Left kidney (tissue), 2 donors: ENCODE results near the gene PABPC1L. TPM values are rescaled to one million over a fixed set of nuclear protein-coding genes. Genes with fewer than 3 reads are reported as not detected.
A peak's percentile ranks its signal among the peaks of the same experiment; 100 is the strongest.

Experiments used
- DNase-seq: peaks from one replicate; pipeline ENCODE4 v3.0.0-alpha.2; 2013
- polyA plus RNA-seq: library from polyadenylated mRNA; unstranded; fragments of 120-200 nt; gene quantifications from one replicate; pipeline ENCODE4 v1.2.1, GENCODE V29; 2013; ENCODE audit not compliant: insufficient read length

PABPC1L gene
- polyA plus RNA-seq, 1 donor: 105 TPM

DNA sequence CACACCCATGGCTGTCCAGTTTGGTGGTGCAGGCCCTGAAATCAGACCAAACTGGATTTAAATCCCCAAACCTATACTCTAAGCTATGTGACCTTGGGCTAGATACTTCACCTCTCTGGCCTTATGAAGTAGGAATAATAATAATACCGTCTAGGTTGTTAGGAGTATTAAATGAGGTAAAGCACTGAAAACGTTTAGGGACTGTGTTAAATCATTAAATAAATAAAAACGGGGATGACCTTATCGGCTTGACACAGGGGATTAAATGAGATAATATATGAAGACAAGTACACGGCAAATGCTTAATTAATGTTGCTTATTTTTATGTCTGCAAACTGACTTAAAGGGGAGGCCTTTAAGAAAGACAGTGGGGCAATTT, 55.8 kb downstream of the PABPC1L start:
- no peak for DNase-seq

DNA sequence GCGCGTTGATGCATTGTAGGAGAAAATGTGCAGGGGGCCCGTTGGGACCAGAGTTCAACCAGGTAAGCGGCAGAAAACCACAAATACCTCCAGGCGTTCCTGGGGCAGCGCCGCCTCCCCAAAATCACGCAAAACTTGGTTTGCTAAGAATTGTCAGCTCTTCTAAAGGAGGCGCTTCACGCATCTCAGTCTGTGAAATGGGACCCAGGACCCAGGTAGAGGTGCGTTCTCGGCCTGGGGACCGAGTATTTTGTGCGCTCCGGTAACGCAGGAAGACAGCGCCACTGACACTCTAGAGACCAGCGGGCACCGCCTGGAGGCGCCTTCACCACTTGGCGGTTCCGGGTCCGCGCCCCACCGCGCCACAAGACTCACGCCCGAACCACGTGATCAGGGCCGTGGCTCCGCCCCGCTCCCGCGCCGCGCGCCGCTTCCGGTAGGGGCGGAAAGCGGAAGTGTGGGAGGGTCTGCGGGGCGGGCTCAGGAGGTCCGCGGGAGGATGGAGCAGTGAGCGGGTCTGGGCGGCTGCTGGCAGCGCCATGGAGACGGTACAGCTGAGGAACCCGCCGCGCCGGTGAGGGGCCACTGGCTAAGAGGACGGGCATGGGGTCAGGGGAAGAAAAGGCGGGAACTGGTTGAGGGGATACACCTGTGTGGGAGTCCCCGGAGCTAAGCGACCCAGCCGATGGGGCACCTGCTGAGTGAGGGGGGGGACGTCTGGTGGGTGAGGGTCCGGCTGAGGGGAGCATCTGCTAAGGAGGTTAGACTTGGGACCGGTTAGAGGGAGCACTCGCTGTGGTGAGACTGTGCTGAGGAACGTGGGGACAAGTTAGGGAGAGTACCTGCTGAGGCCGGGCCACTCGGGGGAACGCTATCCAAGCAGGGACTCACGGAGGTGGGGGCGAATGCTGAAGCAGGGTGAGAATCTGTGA, 56.4 kb downstream of the PABPC1L start, which contains the start of gene STK4:
Gene STK4, plus strand, starts transcription at position 483 of the 932 bp plus-strand sequence. Its CDS starts 57 bp downstream, at position 540.
- DNase-seq: peak; percentile 94

DNA sequence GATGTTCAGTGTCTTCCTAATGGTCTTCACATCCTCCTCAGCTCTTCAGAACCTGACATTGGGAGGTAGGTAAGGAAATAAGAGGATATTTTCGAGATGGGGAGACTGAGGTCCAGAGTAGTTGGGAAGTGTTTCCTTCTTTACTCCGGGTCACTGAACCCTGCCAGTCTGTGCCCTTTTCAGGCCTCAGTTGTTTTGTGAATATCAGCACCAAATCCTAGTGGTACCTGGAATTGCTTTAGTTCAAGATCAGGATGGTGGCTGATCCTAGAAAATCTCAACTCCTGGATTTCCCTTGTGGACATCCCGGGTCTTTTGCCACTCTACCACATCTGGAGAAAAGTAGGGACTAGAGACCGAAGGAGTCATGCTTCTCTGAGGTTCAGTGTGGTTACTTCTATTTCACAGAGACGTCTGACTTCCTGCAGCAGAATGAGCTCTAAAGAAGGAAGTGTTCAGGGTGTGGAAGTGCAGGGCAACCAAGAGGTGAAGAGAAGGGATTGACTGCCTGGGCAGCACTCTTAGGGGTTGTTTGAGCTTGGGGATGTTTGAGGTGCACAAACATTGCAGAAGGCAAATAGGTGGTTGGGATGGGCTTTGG, 57.4 kb downstream of the PABPC1L start:
- DNase-seq: no peak

DNA sequence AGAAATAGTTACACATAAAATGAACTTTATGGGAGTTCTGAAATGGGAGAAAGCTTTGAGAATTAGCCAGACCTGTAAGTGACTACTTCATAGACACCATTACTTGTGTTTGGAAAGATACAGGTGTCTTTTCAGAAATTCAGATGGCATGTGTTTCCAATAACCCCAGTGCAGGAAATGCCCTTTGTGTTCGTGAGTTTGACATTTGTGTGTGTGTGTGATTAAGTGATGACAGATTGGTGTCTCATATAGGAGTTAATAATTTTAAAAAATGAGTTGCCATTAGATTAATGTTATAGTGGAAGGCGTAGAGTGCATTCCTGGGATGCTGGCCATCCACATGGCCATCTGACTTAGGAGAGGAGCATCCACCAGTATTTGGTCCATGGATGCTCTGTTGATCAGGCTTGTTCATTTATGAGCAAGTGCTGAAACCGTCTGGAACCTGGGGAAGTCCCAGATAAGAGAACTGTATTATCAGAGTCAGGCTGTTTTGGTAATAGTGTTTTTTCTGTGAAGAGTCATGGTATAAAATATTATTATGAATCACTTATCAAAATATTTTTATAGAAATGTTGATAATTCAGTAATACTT, 59.5 kb downstream of the PABPC1L start:
- no peak for DNase-seq

DNA sequence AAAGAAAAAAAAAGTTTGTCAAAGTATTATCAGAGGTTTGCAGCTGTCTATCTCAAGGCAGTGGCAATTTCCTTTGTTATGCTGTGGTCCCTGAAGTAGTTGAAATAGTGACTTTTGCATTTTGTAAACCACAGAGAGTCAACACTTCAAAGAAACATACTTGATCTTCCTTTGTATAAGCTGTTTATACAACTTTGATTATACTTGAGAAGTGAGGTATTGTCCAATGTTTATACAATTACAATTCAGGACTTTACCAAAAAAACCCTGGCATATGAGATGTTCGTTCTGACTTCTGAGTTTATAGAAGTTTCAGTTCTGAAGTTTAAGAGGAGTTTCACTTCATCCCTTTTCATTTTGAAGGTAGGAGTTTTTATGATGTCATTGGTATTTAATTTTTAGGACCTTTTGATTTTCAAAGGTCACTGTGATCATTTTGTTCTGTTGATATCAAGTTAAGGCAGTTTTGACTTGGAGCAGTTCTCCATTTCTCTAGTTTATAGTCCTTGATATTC, 60.4 kb downstream of the PABPC1L start:
- DNase-seq: no peak

DNA sequence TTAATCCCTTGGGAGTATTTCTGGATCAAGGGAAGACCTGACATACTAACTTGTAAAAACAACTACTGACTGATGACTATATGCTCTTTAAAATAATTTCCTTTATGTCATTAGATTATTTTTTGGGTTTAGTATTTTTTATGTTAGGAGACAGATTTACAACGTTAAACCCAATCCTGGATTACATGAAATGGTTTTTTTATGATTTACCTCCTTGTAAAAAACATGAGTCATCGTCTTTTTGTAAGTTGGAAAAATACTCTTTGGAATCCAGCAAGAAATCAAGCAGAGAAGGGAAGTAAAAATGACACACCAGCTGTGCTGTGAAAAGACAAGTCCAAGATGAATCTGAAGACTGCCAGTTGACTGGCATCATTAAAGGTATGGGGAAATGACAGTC, 63.2 kb downstream of the PABPC1L start:
- DNase-seq: no peak

DNA sequence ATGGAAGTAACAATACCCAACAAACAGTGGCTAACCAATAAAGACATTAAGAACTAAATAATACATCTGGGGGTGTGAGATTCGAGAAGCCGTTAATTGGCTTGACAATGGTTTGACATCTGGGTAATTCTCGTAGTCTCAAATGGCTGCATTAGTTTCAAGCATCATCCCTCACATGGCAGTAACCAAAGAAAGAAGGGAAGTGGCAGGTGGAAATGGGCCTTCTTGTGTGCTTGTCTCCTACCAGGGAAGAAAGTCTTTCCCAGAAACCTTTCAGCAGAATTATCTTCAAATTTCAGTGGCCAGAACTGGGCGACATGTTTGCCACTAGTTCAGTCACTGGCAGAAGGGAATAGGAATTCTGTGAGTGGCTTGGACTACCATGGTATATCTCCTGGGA, 66.8 kb downstream of the PABPC1L start:
- DNase-seq: no peak

DNA sequence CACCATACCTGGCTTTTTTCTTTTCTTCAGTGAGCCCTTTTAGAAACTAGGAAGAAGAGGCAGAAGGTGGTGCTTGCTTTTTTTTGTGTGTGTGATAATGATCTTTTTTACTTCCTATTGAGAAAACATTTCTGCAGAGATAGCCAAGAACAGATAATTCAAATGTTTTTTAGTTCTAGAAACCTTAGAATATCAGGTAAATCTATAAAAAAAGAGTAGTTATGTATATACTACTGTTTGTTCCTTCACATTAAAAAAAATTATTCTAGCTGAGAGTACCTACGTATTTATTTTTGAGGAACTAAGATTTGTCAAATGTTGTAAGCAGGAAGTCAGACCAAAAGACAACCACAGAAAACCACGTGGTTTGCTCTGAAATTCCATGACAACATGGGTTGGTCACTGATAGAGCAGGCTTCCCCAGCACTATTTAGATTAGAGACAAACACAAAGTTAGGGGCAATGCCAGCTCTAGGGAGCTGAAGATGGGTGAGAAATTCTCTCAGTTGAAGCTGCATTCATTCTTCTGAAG, 69.3 kb downstream of the PABPC1L start:
- DNase-seq: no peak

DNA sequence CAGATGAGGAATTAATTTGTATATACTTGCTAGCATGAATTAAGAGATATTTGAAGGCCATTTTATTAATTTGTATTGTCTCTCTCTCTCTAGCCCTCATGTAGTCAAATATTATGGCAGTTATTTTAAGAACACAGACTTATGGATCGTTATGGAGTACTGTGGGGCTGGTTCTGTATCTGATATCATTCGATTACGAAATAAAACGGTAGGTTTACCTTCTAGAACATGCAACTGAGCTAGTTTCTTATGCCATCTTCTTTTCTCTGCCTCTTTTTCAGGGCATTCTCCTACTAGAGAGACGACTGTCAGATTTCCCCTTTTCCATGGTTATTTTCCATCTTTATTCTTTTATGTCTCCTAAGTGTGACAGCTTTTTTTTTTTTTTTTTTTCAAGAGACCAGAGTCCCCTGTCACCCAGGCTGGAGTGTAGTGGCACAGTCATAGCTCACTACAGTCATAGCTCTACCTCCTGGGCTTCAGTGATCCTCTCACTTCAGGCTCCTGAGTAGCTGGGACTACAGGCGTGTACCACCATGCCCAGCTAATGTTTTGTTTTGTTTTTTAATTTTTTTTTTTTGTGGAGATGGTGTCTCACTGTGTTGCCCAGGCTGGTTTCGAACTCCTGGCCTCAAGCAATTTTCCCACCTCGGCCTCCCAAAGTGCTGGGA, 72.0 kb downstream of the PABPC1L start:
- no peak for DNase-seq

DNA sequence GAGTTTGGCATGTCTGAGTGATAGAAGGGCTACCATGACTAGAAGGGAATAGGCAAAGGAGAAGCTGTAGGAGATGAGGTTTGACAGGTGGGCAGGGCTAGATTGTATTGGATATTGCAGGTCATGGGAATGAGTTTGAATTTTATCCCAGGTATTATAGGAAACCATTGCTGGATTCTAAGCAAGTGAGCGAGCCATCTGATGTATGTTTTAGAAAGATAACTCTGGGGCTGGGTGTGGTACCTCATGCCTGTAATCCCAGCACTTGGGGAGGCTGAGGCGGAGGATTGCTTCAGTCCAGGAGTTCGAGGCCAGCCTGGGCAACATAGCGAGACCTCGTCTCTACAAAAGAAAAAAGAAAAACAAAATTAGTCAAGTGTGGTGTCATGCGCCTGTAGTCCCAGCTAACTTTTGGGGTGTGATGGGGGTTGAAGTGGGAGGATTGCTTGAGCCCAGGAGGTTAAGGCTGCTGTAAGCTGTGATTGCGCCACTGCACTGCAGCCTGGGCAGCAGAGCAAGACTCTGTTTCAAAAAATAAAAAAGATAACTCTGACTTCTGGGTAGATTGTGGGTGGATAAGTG, 73.3 kb downstream of the PABPC1L start:
- no peak for DNase-seq

DNA sequence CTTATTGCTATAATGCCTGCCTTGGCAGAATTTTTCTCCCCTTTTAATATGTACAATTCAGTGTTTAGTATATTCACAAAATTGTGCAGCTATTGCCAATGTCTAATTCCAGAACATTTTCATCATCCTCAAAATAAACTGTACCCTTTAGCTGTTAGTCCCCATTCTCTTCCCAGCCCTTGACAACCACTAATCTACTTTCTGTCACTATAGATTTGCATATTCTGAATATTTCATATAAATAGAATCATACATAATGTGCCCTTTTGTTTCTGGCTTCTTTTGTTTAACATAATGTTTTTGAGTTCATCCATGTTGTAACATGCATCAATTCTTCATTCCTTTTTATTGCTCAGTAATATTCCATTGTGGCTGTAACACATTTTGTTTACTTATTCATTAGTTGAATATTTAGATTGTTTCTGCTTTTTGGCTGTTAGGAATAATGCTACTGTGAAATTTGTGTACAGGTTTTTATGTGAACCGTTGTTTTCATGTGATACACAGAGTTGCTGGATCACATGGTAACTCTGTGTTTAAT, 78.8 kb downstream of the PABPC1L start:
- DNase-seq: no peak

Other genes starting within 250 kb of the PABPC1L start
- 0.28 TPM for gene CCN5, start 194.7 kb upstream of the PABPC1L start, polyA plus RNA-seq
- gene KCNK15, start 164.2 kb upstream of the PABPC1L start, polyA plus RNA-seq: 0.07 TPM
- gene RIMS4, start 99.5 kb upstream of the PABPC1L start, polyA plus RNA-seq: 0.52 TPM
- 236 TPM for gene YWHAB, start 24.4 kb upstream of the PABPC1L start, polyA plus RNA-seq
- gene TOMM34, start 50.3 kb downstream of the PABPC1L start, polyA plus RNA-seq: 40.4 TPM
- 22.8 TPM for gene STK4, start 56.5 kb downstream of the PABPC1L start, polyA plus RNA-seq
- gene KCNS1, start 191.1 kb downstream of the PABPC1L start, polyA plus RNA-seq: 0.55 TPM
- not detected for gene WFDC5, start 205.1 kb downstream of the PABPC1L start, polyA plus RNA-seq
- gene WFDC12, start 214.4 kb downstream of the PABPC1L start, polyA plus RNA-seq: not detected